Adrenal gland (tissue), 5 donors: ENCODE measurements around the gene RIMBP2.

Experiments used
- CTCF ChIP-seq, 6 experiments: fragments of 450-650 bp in 4 of 6; fragments of 200-600 bp in 2 of 6; sonication (generic) in 1 of 6; IDR thresholded peaks; 1 replicate in 5 of 6; 2 replicates in 1 of 6; pipeline versions ENCODE4 v1.5.1 to v1.8.0; 2016 to 2021; ENCODE audit warnings: antibody characterized with exemption in 6 of 6, mild to moderate bottlenecking in 2 of 6, moderate library complexity in 1 of 6
- POLR2A ChIP-seq, 2 donors: fragments of 450-650 bp; IDR thresholded peaks; one replicate each; pipeline ENCODE4 v1.6.1; 2017; ENCODE audit warnings: antibody characterized with exemption in 2 of 2, mild to moderate bottlenecking in 2 of 2, moderate library complexity in 1 of 2
- donor health status: DM: no; HTN: no; CAD: no.

- TF ChIP-seq POLR2A (IDR thresholded peaks at IDR 0.05) (no peak), CTCF (IDR thresholded peaks at IDR 0.05) (no peak)
These were observed 102.1 kb downstream of the RIMBP2 start for GRCh38 chr12:130613831-130614529.
